Endodermal cell (in vitro differentiated cells): ENCODE results near the gene SLC25A21. TPM values are rescaled to one million over a fixed set of nuclear protein-coding genes. Genes with fewer than 3 reads are reported as not detected.

ENCODE experiments used
- DNase-seq: peaks from one replicate; pipeline ENCODE4 v3.0.0-alpha.2; 2017
- H3K27ac ChIP-seq: 2 replicates; pipeline ENCODE4 v1.5.1; 2013; ENCODE audit warnings: mild to moderate bottlenecking, low read depth, low read length, moderate library complexity
- H3K27me3 ChIP-seq: 2 replicates; pipeline ENCODE4 v1.6.1; 2013; ENCODE audit warnings: mild to moderate bottlenecking, low read length, moderate library complexity; ENCODE audit not compliant: insufficient read depth, control insufficient read depth, poor library complexity, severe bottlenecking
- H3K36me3 ChIP-seq: 2 replicates; pipeline ENCODE4 v1.7.0; 2013; ENCODE audit warnings: mild to moderate bottlenecking, low read length, moderate library complexity; ENCODE audit not compliant: control insufficient read depth, insufficient read depth
- H3K4me1 ChIP-seq: one replicate; pipeline ENCODE4 v1.7.0; 2013; ENCODE audit warnings: low read length; ENCODE audit not compliant: control insufficient read depth, insufficient read depth
- H3K4me3 ChIP-seq: 2 replicates; pipeline ENCODE4 v1.5.1; 2013; ENCODE audit warnings: mild to moderate bottlenecking, low read length, moderate library complexity
- H3K9ac ChIP-seq: 2 replicates; pipeline ENCODE4 v1.6.1; 2013; ENCODE audit warnings: mild to moderate bottlenecking, low read length, moderate library complexity; ENCODE audit not compliant: poor library complexity, severe bottlenecking; ENCODE audit errors: extremely low read depth
- H3K9me3 ChIP-seq: 2 replicates; pipeline ENCODE4 v1.6.1; 2013; ENCODE audit warnings: mild to moderate bottlenecking, low read length, moderate library complexity; ENCODE audit not compliant: control insufficient read depth
- H3K27ac Mint-ChIP-seq: 2 replicates; pipeline ENCODE4 v1.8.0; 2020; ENCODE audit warnings: mixed read lengths
- H3K27me3 Mint-ChIP-seq: 2 replicates; pipeline ENCODE4 v1.8.0; 2021; ENCODE audit warnings: mild to moderate bottlenecking, mixed read lengths; ENCODE audit not compliant: insufficient read depth
- H3K36me3 Mint-ChIP-seq: 2 replicates; pipeline ENCODE4 v1.8.0; 2020; ENCODE audit warnings: low read depth, mixed read lengths
- H3K4me1 Mint-ChIP-seq: 2 replicates; pipeline ENCODE4 v1.8.0; 2020; ENCODE audit warnings: mixed read lengths
- H3K4me3 Mint-ChIP-seq: 2 replicates; pipeline ENCODE4 v1.8.0; 2020; ENCODE audit warnings: mild to moderate bottlenecking, moderate library complexity, mixed read lengths
- H3K9me3 Mint-ChIP-seq: 2 replicates; pipeline ENCODE4 v1.8.0; 2020; ENCODE audit warnings: mild to moderate bottlenecking, mixed read lengths
- CTCF ChIP-seq: fragments of 200-600 bp; sonication (generic); conservative IDR thresholded peaks from 2 replicates; pipeline ENCODE4 v1.5.0; 2021; ENCODE audit warnings: antibody characterized with exemption, mild to moderate bottlenecking
- WGBS, 2 experiments: methylation state at CpG; one replicate each; pipeline versions ENCODE4 v1.1.5 to v1.1.7; 2013; ENCODE audit warnings: missing lambda C conversion rate in 2 of 2, mixed read lengths in 1 of 2; ENCODE audit not compliant: insufficient coverage in 1 of 2, insufficient read length in 1 of 2; 5-methylcytosine and 5-hydroxymethylcytosine counted together
- total RNA-seq, 2 donors: library from RNA; stranded (reverse); fragmentation: NEBNext Ultra II Directional in 1 of 2; extraction: Animal tissue kit (Norgen Biotek cat#: 25700) in 1 of 2; gene quantifications; 2 replicates in 1 of 2; 3 replicates in 1 of 2; pipeline ENCODE4 v1.2.1, GENCODE V29; 2021

SLC25A21 gene
- total RNA-seq, 2 donors from 2014 or later = 1.9 TPM

- Histone ChIP-seq H3K4me3 (no peak overlapping the region), H3K27me3 (no peaks in the 10 kb centered on the region), H3K9me3 (no peaks in the 10 kb centered on the region), H3K4me1 (no peaks in the 10 kb centered on the region), H3K27ac (no peak overlapping the region), H3K9ac (no peak overlapping the region), H3K36me3 (no peaks in the 10 kb centered on the region)
- Mint-ChIP-seq H3K36me3 (no peaks in the 10 kb centered on the region), H3K4me3 (no peak overlapping the region), H3K4me1 (peaks cover 6% of the 10 kb centered on the region), H3K27ac (no peak overlapping the region), H3K27me3 (no peaks in the 10 kb centered on the region), H3K9me3 (no peaks in the 10 kb centered on the region)
- no peak for DNase-seq
- WGBS, 2 experiments = 92 to 97% methylated on average over 3 of the region's 3 CpGs
- TF ChIP-seq CTCF = no peak
Measured at GRCh38 chr14:36989806-36990205, 182.6 kb downstream of the SLC25A21 start.

GRCh38 chr14:36988989-36989388, 183.4 kb downstream of the SLC25A21 start:
- H3K27me3 ChIP-seq = no peaks in the 10 kb centered on the region

GRCh38 chr14:36988568-36988967, 183.8 kb downstream of the SLC25A21 start:
- no peaks in the 10 kb centered on the region for H3K4me1 ChIP-seq
- Mint-ChIP-seq H3K9me3 (no peaks in the 10 kb centered on the region), H3K36me3 (no peaks in the 10 kb centered on the region), H3K4me3 (no peak overlapping the region), H3K27ac (no peak overlapping the region), H3K4me1 (peaks cover 4% of the 10 kb centered on the region), H3K27me3 (no peaks in the 10 kb centered on the region)
- no peaks in the 10 kb centered on the region for H3K27me3 ChIP-seq
- 85% methylated on average over 1 of the region's 1 CpG; no CpG with 5 or more reads in 1 of the 2 experiments for WGBS, 2 experiments
- H3K36me3 ChIP-seq = no peaks in the 10 kb centered on the region
- no peaks in the 10 kb centered on the region for H3K9me3 ChIP-seq
- no peak for TF ChIP-seq CTCF
- DNase-seq = no peak
- no peak overlapping the region for H3K9ac ChIP-seq
- H3K27ac ChIP-seq = no peak overlapping the region
- H3K4me3 ChIP-seq = no peak overlapping the region

More at GRCh38 chr14:36988989-36989388, 183.4 kb downstream of the SLC25A21 start:
- Mint-ChIP-seq H3K36me3 (no peaks in the 10 kb centered on the region), H3K4me1 (peaks cover 4% of the 10 kb centered on the region), H3K4me3 (no peak overlapping the region), H3K27ac (no peak overlapping the region), H3K9me3 (no peaks in the 10 kb centered on the region), H3K27me3 (no peaks in the 10 kb centered on the region)
- H3K27ac ChIP-seq = no peak overlapping the region
- H3K36me3 ChIP-seq = no peaks in the 10 kb centered on the region
- no peaks in the 10 kb centered on the region for H3K9me3 ChIP-seq
- H3K4me1 ChIP-seq = no peaks in the 10 kb centered on the region
- no peak overlapping the region for H3K9ac ChIP-seq
- H3K4me3 ChIP-seq = no peak overlapping the region
- WGBS, 2 experiments = no CpG with 5 or more reads among the region's 1 CpG
- DNase-seq = no peak
- no peak for TF ChIP-seq CTCF
